HG03442 (cell line): ENCODE measurements around the gene RPUSD4.

ENCODE experiments used
- ATAC-seq: cut with Tn5 transposase; IDR thresholded peaks from one replicate; pipeline ENCODE4 v1.9.1; 2021; ENCODE audit warnings: mild to moderate bottlenecking, moderate library complexity; ENCODE audit not compliant: unreplicated experiment

The RPUSD4 gene

GRCh38 chr11:126159719-126160344 is 51.6 kb downstream of the RPUSD4 start:
- ATAC-seq, result no peak

DNA sequence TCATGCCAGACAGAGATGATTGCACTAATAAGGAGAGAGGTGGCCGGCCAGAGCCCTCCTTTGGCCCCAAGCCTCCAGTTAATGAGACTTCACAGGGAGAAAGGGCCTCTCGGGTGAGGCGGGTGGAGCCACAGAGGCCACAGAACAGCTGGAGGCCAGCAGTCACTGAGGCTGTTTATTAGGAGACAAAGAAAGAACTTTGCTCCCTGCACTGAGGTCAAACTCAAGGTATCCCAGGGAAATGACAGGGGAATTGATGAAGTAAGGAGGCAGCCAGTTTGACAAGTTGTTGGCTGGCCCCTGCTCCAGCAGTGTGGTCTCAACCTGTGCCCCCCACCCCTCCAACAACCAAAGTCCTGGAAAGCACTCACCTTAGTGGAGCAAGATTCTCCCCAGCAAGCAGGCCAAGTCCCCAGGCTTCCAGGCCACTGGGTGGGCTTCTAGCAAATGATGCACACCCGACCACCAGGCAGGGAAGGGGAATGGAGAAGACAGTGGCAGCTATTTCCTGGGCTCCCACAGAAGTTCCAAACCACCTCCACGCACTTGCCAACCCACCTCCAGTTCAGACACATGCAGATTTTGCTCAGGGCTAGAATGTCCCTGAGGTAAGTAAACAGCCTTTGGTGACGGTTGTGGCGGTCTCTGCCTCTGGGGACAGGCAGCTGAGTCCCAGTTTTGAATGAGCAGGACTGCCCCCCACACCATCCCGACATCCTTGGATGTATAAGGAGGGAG is 53.2 kb downstream of the RPUSD4 start:
- ATAC-seq, result no peak

DNA sequence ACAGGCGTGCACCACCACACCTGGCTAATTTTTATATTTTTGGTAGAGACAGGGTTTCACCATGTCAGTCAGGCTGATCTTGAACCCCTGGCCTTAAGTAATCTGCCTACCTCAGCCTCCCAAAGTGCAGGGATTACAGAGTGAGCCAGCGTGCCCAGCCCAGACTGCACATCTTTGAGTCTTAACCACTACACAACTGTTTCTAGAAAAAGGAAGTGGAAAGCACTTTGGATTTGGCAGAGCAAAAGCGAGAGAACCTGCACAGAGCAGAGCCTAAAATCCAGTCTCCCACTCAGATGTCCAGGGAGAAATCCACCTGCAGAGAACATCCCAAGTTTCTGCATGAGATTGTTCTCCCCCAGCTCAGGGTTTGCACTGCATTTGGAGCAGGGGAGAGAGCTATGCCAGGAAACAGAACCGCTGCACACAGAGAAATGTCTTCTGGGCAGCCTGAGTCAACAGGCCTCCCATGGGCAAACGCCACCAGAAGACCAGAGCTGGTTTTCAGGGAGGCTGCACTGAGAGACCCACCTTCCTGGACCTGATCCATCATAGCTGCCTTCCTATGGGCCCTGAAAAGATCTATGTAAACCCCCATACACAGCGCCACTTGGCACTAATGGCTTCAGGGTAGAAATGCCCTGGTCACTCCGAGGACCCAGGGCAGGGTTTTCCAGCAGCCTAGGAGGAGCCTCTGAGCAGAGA is 54.0 kb downstream of the RPUSD4 start:
- no peak for ATAC-seq

GRCh38 chr11:126156814-126157213 is 54.6 kb downstream of the RPUSD4 start:
- ATAC-seq, result no peak

- no peak for ATAC-seq
These were observed 55.9 kb downstream of the RPUSD4 start for GRCh38 chr11:126155402-126156187.

DNA sequence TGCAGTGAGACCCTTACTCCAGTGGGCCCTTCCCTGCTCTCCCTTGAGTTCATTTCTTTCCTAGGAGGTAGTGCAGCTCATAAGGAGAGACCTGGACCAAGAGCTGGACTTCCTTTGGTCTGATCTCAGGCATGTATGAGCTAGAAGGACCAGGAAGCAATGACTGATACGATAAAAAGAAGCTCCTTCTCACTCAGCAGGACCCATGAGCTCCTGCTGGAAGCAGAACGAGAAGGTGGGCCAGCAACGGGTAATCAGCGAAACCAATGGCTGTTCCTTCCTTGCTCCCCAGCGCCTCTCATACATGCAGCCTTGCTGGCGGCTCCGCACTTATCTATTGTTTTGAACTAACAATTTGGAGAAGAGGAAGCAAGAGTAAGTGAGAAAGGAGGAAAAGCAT is 56.8 kb downstream of the RPUSD4 start:
- ATAC-seq, result no peak

DNA sequence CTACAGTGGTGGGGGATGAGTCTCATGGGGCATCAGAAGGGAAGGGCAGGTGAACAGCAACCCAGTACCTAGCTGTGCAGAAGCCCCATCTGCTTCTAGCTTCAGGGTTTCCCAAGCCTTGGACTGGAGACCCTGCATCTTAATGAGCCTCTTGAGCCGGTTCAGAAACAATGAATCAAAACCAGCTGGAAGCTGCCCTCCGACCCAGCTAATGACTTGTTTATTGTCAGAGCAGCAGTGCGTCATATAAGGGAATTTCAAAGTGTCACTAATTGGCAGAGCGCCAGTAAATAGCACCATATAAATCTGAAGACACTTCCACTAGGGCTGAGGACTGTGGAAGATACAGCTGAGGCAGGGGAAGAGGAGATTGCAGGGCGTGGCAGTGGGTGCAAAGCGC is 57.5 kb downstream of the RPUSD4 start:
- ATAC-seq, result no peak

DNA sequence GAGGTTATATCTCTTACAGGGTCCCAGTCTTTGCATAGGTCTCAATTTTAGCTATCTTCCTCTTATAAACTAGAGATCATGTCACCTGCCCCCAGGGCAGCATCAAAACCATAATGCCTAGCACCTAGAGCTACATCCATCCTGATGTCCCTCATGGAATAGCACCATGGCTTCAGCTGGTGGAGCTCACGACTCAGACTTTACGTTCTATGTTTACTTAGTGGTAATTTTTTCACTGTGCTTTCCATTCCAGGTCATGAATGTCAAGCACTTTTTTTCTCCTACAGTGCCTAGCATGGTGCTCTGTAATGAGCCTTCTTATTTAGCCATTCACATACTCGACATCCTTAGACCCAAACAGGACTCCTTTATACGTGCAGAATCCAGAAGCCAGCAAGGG is 58.4 kb downstream of the RPUSD4 start:
- ATAC-seq, result no peak

DNA sequence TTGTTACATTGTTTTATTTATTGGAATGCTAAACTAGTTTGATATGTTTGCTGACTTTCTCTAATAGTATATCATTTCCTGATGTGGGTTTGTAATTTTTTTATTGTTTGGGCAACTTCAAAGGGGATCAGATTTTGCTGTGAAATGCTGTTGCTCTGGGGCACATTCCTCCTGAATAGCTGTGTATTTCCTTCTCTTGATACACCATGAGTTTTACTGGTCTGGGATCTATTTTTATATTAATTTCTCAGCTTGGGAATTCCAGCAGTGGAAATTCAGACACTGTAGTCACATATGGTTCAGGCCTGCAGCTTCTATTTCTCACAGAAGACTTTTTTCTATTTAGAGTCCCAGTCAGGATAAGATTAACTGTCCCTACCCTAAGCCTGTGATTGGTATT is 58.9 kb downstream of the RPUSD4 start:
- ATAC-seq, result no peak

DNA sequence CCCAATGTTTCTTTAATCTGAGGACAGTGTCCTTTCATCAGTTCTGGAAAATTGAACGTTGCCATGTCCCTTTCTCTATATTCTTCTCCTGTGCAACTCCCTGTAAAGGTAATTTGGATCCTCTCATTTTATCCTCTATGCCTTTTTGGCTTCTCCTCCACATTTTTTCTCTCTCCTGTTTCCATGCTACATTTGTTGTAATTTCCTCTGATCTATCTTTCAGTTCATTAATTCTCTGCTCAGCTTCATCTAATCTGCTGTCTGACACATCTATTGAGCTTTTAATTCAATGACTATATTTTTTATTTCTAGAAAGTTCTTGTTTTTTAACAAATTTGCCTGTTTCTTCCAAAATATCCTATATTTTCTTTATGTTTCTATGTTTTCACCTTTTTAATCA is 59.3 kb downstream of the RPUSD4 start:
- ATAC-seq, result no peak
